Activated CD4-positive, alpha-beta T cell treated with anti-CD3 and anti-CD28 coated beads for 24 hours (primary cell): ENCODE results near the gene CRYGD.
"Not testable (repeated sequence)": the region's sequence is repeated elsewhere in the genome, so short reads cannot be mapped to it uniquely, and the experiment has no call there.

Experiments used
- DNase-seq, 2 donors: peaks; one replicate each; pipeline ENCODE4 v3.0.0-alpha.2; 2020; ENCODE audit warnings: low read depth in 2 of 2

Gene CRYGD

DNA sequence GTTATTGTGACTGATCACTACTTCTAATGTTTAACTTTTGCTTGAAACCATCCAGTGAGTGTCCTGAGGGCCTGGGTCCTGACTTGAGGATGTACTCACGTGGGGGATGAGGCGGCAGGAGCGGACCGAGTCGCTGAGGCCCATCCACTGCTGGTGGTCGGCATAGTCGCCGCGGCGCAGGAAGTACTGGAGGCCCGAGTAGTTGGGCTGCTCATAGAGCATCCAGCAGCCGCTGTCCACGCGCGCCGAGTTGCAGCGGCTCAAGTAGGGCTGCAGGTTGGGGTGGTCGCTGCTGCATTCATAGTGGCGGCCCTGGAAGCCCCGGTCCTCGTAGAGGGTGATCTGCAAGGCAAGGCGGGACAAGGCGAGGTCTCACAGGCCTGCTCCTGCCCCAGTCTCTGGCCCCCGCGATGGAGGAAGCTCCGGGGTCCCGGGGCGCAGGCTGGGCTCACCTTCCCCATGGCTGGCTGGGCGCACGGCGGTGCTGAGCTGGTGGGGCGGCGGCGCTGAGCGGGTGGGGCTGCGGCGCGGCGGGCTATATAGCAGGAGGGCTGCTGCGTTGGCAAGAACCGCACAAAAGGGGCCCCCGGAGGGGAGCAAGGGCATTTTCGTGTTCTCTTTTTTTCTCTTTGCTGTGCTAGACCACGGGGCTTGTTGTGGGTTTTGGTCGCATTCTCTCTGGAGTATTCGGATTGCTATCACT lies at the start of gene CRYGD:
TSS of gene CRYGD (minus strand) at position 512 of the 703 bp plus-strand sequence. CDS start at position 461, 51 bp downstream.
- not testable (repeated sequence) for DNase-seq

DNA sequence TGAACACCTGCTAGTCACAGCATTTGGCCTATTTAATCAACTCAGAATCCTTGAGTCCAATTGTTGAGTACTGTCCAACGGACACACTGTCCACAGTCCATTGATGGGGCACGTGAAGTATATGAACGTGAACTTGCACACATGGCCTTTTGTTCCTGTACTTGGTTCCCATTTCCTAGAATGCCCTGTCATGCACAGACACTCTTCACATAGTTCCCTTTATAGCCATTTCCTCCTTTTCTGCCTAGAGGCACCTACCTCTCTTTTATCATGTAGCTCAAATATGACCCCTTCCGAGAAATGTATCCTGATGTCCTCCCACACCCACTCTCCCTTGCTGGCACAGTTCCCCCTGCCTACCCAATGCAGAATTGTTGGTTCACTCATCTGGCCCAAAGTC lies 47.8 kb upstream of the CRYGD start:
- no peak for DNase-seq

DNA sequence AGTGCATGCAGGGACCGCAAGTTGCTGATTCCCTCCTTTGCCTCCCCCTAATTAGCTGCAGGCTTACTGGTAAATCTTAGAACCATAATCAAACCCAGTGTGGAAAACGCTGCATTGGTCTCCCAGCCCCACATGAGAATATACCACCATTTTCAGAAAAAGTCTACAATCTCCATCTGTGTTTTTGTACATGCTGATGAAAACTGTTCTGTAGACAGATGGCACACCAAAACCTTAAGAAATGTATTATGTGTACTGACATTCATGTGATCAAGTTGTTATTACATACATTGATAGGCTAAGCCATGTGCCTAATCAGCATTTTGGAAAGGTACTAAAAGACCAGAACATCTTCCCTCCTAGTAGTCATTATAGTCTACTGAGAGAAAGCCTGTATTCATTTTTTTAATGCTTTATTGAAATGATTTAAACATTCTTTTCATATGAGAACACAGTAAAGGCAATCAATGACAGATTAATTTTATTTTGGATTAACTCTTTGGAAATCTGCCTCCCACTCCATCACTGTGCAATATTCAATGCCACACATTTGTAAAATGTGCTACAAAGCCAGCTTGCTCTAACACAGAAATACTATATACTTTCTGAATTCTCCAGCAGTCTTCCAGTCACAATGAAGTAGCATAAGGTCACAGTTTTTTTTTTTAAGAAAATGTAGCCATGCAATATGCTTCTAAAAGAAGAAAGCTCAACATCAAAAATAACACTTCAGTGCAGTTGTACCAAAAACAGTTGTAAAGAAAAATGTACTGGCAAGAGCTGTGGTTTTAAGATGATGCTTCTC lies 40.8 kb upstream of the CRYGD start:
- no peak for DNase-seq

GRCh38 chr2:208163489-208163888 lies 39.2 kb upstream of the CRYGD start, which contains the start of gene CRYGA:
Gene CRYGA (minus strand): TSS chr2:208163589. CDS start chr2:208163556, 33 bp downstream.
- no peak for DNase-seq

- DNase-seq = no peak
Measured at GRCh38 chr2:208156439-208156838, 32.1 kb upstream of the CRYGD start.

GRCh38 chr2:208153156-208153555 lies 28.8 kb upstream of the CRYGD start:
- no peak for DNase-seq

DNA sequence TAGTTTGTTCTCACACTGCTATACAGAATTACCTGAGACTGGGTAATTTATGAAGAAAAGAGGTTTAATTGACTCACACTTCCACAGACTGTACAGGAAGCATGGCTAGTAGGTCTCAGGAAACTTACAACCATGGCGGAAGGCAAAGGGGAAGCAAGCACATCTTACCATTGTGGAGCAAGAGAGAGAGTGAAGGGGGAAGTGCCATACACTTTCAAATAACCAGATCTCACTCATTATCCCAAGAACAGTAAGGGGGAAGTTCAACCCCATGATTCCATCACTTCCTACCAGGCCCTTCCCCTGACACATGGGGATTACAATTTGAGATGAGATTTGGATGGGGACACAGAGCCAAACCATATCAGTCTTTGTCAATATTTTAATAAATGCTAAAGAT lies 26.6 kb upstream of the CRYGD start:
- DNase-seq = no peak

DNA sequence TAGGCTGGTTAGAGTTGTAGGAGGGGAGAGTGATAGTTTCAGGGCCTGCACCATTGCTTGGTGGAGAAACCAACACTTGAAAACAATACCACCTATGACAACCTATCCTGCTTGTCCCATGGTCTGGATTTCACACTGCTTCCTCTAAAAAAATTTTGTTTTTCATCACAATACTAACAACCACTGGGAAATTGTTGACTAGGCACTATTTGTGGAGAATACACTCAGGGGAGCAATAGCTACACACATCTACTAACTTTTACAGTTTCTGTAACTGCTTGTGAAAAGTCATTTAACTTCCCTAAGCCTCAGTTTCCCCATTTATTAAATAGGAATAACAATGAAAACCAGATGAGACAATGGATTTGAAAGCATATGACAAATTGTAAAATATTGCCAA lies 25.8 kb upstream of the CRYGD start:
- no peak for DNase-seq

- DNase-seq = no peak
Measured at GRCh38 chr2:208148803-208149202, 24.5 kb upstream of the CRYGD start.

DNA sequence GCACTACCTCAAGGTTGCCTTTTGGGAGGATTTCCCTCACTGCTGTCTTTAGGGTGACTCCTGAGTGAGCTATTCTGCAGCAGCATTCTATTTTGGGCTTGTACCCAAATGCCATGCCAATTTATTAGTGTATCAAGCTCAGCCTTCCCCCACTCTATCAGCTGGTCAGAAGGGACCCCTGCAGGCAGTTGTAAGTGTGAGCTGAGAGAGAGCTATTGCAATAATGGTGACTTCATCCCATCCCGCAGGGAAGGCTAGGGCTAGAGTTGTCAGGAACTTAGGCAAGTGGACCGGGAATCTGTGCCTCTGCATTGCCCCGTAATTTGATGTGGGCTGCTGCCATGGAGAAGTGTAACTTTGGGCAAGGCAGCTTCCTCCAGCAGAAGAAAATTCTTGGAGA lies 23.4 kb upstream of the CRYGD start:
- DNase-seq = no peak

- DNase-seq = no peak
Measured at GRCh38 chr2:208147008-208147407, 22.7 kb upstream of the CRYGD start.

DNA sequence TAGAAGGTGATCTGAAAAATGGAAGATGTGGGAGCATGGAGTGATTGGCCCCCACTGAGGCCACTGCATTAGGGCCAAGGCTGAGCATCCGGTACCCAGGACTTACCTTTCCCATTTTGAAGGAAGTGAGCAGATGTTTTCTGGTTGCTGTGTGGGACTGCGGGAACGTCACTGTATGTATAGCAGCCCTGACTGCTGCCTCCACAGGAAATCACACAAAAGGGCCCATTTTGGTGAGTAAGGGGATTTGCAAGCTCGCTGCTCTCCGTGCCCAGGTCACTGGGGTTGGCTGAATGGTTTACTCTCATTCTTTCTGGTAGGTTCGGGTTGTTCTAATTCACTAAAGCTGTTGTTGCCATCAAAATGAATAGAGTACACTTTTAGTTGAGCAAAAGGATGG lies 21.7 kb upstream of the CRYGD start, which contains the start of gene CRYGB:
TSS of gene CRYGB (minus strand) at position 153 of the 400 bp plus-strand sequence. CDS start at position 115, 38 bp downstream.
- no peak for DNase-seq

- DNase-seq = no peak
Measured at GRCh38 chr2:208142925-208143799, 18.8 kb upstream of the CRYGD start.

DNA sequence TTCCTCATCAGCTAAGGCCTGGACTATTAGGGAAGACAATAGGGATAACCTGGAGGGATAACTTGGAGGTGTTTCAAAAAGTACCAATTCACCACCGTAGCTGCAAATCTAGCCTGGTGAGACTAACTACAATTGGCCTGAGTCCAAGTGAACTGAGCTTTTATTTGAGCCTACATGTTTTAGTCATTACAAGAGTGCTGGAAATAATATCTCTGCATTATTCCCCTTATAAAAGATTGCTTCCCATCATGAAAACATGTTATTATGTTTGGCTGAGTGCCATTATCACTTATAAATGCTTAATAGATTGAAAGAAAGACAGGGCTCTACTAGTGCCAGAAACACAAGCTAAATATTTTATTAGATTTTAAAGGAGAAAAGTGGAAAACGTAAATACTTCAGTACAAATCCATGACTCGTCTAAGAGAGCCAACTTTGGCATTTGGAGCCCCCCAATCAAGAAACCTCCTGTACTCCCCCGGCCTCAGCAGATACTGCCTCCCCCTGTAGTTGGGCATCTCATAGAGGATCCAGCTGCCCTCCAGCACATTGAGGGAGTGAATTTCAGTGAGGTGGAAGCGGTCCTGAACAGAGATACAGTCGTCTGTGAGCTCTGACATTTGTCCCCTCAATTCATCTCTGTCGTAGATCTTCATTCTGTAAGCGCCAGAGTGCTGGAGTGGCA lies 18.1 kb upstream of the CRYGD start:
- no peak for DNase-seq

- DNase-seq = no peak
Measured at GRCh38 chr2:208139447-208139846, 15.1 kb upstream of the CRYGD start.

GRCh38 chr2:208138334-208138733 lies 14.0 kb upstream of the CRYGD start:
- DNase-seq = not testable (repeated sequence)

DNA sequence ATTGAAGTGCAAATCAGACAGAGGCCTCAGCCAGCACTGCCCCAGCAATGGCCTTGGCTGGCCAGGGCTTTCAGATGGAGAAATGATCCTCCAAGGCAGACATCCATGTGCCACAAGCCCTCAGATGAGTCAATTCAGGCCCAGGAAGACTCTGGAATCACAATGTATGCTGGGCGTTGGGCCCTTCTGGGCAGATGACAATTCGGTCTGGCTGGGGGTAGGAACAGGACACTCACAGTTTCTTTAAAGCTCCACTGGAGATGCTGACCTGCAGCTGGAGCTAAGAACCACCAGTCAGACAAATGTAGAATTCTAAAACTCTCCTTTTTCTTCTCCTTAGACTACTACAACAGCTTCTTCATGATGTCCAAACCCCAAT lies 12.4 kb upstream of the CRYGD start:
- DNase-seq = no peak

- DNase-seq = no peak
Measured at GRCh38 chr2:208135794-208136715, 11.7 kb upstream of the CRYGD start.

- DNase-seq = no peak
Measured at GRCh38 chr2:208134928-208135586, 10.7 kb upstream of the CRYGD start.

- DNase-seq = no peak
Measured at GRCh38 chr2:208130712-208131110, 6.4 kb upstream of the CRYGD start.
